ENCODE data around the gene PEBP1.

- no peak for TF ChIP-seq CTCF (conservative IDR thresholded peaks at IDR 0.05; ENCODE audit: low read depth, low read length)
- no peak for TF ChIP-seq EZH2 (IDR thresholded peaks at IDR 0.05; ENCODE audit: low read length, unreplicated experiment)
- TF ChIP-seq EZH2phosphoT487 (IDR thresholded peaks at IDR 0.05; ENCODE audit: borderline replicate concordance, low read length) = no peak
These were observed 24.6 kb downstream of the PEBP1 start for GRCh38 chr12:118160536-118160935.

Data from PC-3 (cell line).